GM12878 (cell line): ENCODE results near the gene BFSP1. TPM values are rescaled to one million over a fixed set of nuclear protein-coding genes. Genes with fewer than 3 reads are reported as not detected.

Source experiments
- CBX3 ChIP-seq: fragments of 200-600 bp; sonication (generic); IDR thresholded peaks from 2 replicates; pipeline ENCODE4 v1.6.1; 2016; ENCODE audit warnings: low read depth, borderline replicate concordance
- CHD2 ChIP-seq: IDR thresholded peaks from 2 replicates; pipeline ENCODE4 v1.6.1; 2011; ENCODE audit warnings: low read depth, low read length, improper control_type of control experiment, borderline replicate concordance
- EED ChIP-seq: sonication (generic); IDR thresholded peaks from 2 replicates; pipeline ENCODE4 v1.6.1; 2016; ENCODE audit warnings: antibody characterized with exemption, low read depth
- ESRRA ChIP-seq: IDR thresholded peaks from 2 replicates; pipeline ENCODE4 v1.6.1; 2012; ENCODE audit warnings: mild to moderate bottlenecking, low read length, improper control_type of control experiment
- FOS ChIP-seq: IDR thresholded peaks from 3 replicates; pipeline ENCODE4 v1.6.1; 2011; ENCODE audit warnings: borderline replicate concordance; ENCODE audit not compliant: insufficient read length; ENCODE audit errors: extremely low read depth
- GATAD2B ChIP-seq: fragments of 450-650 bp; conservative IDR thresholded peaks from 2 replicates; pipeline ENCODE4 v1.6.1; 2017; ENCODE audit warnings: low read depth, mild to moderate bottlenecking, moderate library complexity
- IRF5 ChIP-seq: fragments of 450-650 bp; IDR thresholded peaks from 2 replicates; pipeline ENCODE4 v1.6.1; 2017; ENCODE audit warnings: borderline replicate concordance
- JUNB ChIP-seq: IDR thresholded peaks from 2 replicates; pipeline ENCODE4 v1.6.1; 2016; ENCODE audit warnings: antibody characterized with exemption, mild to moderate bottlenecking
- JUND ChIP-seq: IDR thresholded peaks from 2 replicates; pipeline ENCODE4 v1.6.1; 2012; ENCODE audit warnings: low read depth, mild to moderate bottlenecking, low read length, improper control_type of control experiment, moderate library complexity
- MEF2A ChIP-seq: IDR thresholded peaks from 2 replicates; pipeline ENCODE4 v1.6.1; 2011; ENCODE audit warnings: low read depth, mild to moderate bottlenecking, low read length, moderate library complexity; ENCODE audit not compliant: insufficient read depth
- MEF2B ChIP-seq: fragments of 450-650 bp; IDR thresholded peaks from 2 replicates; pipeline ENCODE4 v1.6.1; 2018; ENCODE audit warnings: mild to moderate bottlenecking, moderate library complexity; ENCODE audit not compliant: partially characterized antibody, poor library complexity, severe bottlenecking
- NFIC ChIP-seq: IDR thresholded peaks from 2 replicates; pipeline ENCODE4 v1.6.1; 2012; ENCODE audit warnings: low read depth, mild to moderate bottlenecking, inconsistent platforms, low read length, moderate library complexity
- NFYB ChIP-seq: IDR thresholded peaks from 2 replicates; pipeline ENCODE4 v1.6.1; 2011; ENCODE audit warnings: low read depth, mild to moderate bottlenecking, low read length, improper control_type of control experiment, moderate library complexity; ENCODE audit not compliant: insufficient read depth
- NR2C1 ChIP-seq: fragments of 450-650 bp; IDR thresholded peaks from 2 replicates; pipeline ENCODE4 v1.6.1; 2017; ENCODE audit warnings: antibody characterized with exemption, mild to moderate bottlenecking, moderate library complexity
- POLR2AphosphoS2 ChIP-seq: IDR thresholded peaks from 2 replicates; pipeline ENCODE4 v1.6.1; 2011; ENCODE audit warnings: low read depth, mild to moderate bottlenecking, low read length, improper control_type of control experiment, moderate library complexity
- RAD51 ChIP-seq: fragments of 450-650 bp; IDR thresholded peaks from 2 replicates; pipeline ENCODE4 v1.6.1; 2016; ENCODE audit warnings: moderate library complexity, mild to moderate bottlenecking, inconsistent platforms
- RBBP5 ChIP-seq: fragments of 200-600 bp; sonication (generic); conservative IDR thresholded peaks from 2 replicates; pipeline ENCODE4 v1.6.1; 2016
- RCOR1 ChIP-seq: conservative IDR thresholded peaks from 2 replicates; pipeline ENCODE4 v1.6.1; 2012; ENCODE audit warnings: low read depth, low read length, improper control_type of control experiment
- SREBF2 ChIP-seq: IDR thresholded peaks from 2 replicates; pipeline ENCODE4 v1.6.1; 2012; ENCODE audit warnings: mild to moderate bottlenecking, low read length
- STAT1 ChIP-seq: fragments of 450-650 bp; conservative IDR thresholded peaks from 2 replicates; pipeline ENCODE4 v1.6.1; 2014; ENCODE audit warnings: antibody characterized with exemption, mild to moderate bottlenecking
- SUPT20H ChIP-seq: IDR thresholded peaks from 2 replicates; pipeline ENCODE4 v1.6.1; 2011; ENCODE audit warnings: low read depth, mild to moderate bottlenecking, low read length, moderate library complexity, borderline replicate concordance; ENCODE audit not compliant: control insufficient read depth
- TARDBP ChIP-seq: IDR thresholded peaks from 2 replicates; pipeline ENCODE4 v1.6.1; 2016; ENCODE audit warnings: borderline replicate concordance
- USF2 ChIP-seq: IDR thresholded peaks from 2 replicates; pipeline ENCODE4 v1.6.1; 2011; ENCODE audit warnings: low read depth, low read length, improper control_type of control experiment, borderline replicate concordance
- ZNF207 ChIP-seq: fragments of 450-650 bp; IDR thresholded peaks from 2 replicates; pipeline ENCODE4 v1.6.1; 2014; ENCODE audit warnings: antibody characterized with exemption, mild to moderate bottlenecking, borderline replicate concordance
- ZNF217 ChIP-seq: fragments of 450-650 bp; IDR thresholded peaks from 2 replicates; pipeline ENCODE4 v1.6.1; 2017; ENCODE audit warnings: antibody characterized with exemption, mild to moderate bottlenecking
- polyA plus RNA-seq, 11 experiments: library from polyadenylated mRNA; depleted of rRNA in 4 of 11; unstranded in 6 of 11; stranded (reverse) in 5 of 11; fragments of >200 nt; fragmentation: Nextera tagmentation in 4 of 11; fragmentation: Illumina TruSeq in 1 of 11; extraction: Ambion mirVana in 4 of 11; extraction: Trizol in 1 of 11; gene quantifications; 1 replicate in 1 of 11; 2 replicates in 10 of 11; pipeline versions ENCODE4 v1.2.1 to v1.2.3, GENCODE V29; 2011 to 2016; ENCODE audit warnings: inconsistent platforms in 2 of 11, missing spikeins in 2 of 11, low read depth in 1 of 11
- total RNA-seq, 4 experiments: library from RNA; depleted of rRNA in 3 of 4; stranded (reverse); fragments of >200 nt in 3 of 4; fragmentation: Illumina TruSeq in 1 of 4; extraction: Trizol in 1 of 4; gene quantifications; 2 replicates each; pipeline versions ENCODE4 v1.2.1 to v1.2.3, GENCODE V29; 2013 to 2021
- TF ChIP-seq, protein P1 (sequence below): fragments of 450-650 bp; IDR thresholded peaks from 2 replicates; pipeline ENCODE4 v1.6.1; 2014; ENCODE audit warnings: mild to moderate bottlenecking
- TF ChIP-seq, protein P2 (sequence below): fragments of 150-350 bp; IDR thresholded peaks from 2 replicates; pipeline ENCODE4 v1.6.1; 2016; ENCODE audit warnings: low read depth, low read length

BFSP1 gene
- total and polyA plus RNA-seq, 10 of the 15 experiments (the other 5 are each of a cell fraction or from before 2014, with no cell fraction given) = 0.06 to 0.22 (median 0.11) TPM; not detected in 3

DNA sequence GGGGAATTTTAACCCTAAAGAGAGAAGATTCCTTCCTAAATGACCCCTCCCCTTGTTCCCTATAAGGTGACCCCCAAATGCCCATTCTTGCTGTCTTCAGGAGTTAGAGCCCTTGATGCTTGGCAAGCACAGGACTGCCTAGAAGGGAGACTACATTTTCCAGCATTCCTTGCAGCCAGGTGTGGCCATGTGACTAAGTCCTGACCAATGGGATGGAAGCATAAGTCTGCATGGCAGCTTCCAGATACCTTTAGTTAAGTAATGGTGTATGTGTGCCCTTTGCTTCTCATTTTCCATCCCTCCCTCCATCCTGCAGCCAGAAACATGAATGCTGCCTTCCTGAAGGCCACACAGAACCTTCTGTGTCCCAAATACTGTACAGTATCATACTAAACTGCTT, 5.5 kb downstream of the BFSP1 start (continued):
- TF ChIP-seq NFIC (no peak), JUNB (no peak), SREBF2 (no peak), ZNF207 (no peak), TARDBP (no peak), EED (no peak), SUPT20H (no peak), RCOR1 (no peak), CBX3 (no peak), NFYB (peak; percentile 47; the same call in 1 of the 2 replicates), MEF2B (no peak), JUND (no peak), ESRRA (no peak), RBBP5 (no peak), NR2C1 (no peak), IRF5 (no peak), USF2 (peak; percentile 54), POLR2AphosphoS2 (no peak), MEF2A (no peak), CHD2 (no peak), STAT1 (no peak), ZNF217 (no peak), RAD51 (peak; percentile 35; the same call in 1 of the 2 replicates), FOS (no peak), GATAD2B (no peak)
- TF ChIP-seq, protein P1, sequence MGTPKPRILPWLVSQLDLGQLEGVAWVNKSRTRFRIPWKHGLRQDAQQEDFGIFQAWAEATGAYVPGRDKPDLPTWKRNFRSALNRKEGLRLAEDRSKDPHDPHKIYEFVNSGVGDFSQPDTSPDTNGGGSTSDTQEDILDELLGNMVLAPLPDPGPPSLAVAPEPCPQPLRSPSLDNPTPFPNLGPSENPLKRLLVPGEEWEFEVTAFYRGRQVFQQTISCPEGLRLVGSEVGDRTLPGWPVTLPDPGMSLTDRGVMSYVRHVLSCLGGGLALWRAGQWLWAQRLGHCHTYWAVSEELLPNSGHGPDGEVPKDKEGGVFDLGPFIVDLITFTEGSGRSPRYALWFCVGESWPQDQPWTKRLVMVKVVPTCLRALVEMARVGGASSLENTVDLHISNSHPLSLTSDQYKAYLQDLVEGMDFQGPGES = no peak
- TF ChIP-seq, protein P2, sequence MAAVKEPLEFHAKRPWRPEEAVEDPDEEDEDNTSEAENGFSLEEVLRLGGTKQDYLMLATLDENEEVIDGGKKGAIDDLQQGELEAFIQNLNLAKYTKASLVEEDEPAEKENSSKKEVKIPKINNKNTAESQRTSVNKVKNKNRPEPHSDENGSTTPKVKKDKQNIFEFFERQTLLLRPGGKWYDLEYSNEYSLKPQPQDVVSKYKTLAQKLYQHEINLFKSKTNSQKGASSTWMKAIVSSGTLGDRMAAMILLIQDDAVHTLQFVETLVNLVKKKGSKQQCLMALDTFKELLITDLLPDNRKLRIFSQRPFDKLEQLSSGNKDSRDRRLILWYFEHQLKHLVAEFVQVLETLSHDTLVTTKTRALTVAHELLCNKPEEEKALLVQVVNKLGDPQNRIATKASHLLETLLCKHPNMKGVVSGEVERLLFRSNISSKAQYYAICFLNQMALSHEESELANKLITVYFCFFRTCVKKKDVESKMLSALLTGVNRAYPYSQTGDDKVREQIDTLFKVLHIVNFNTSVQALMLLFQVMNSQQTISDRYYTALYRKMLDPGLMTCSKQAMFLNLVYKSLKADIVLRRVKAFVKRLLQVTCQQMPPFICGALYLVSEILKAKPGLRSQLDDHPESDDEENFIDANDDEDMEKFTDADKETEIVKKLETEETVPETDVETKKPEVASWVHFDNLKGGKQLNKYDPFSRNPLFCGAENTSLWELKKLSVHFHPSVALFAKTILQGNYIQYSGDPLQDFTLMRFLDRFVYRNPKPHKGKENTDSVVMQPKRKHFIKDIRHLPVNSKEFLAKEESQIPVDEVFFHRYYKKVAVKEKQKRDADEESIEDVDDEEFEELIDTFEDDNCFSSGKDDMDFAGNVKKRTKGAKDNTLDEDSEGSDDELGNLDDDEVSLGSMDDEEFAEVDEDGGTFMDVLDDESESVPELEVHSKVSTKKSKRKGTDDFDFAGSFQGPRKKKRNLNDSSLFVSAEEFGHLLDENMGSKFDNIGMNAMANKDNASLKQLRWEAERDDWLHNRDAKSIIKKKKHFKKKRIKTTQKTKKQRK = no peak
